ENCODE data around the gene HMGN1.
A peak's percentile ranks its signal among the peaks of the same experiment; 100 is the strongest.
"Not testable (repeated sequence)": the region's sequence is repeated elsewhere in the genome, so short reads cannot be mapped to it uniquely, and the experiment has no call there.

Gene HMGN1

GRCh38 chr21:39379986-39380891, 31.4 kb upstream of the HMGN1 start:
- TF ChIP-seq CTCF (conservative IDR thresholded peaks at IDR 0.05; ENCODE audit: low read length): no peak
- peak; percentile 96 for DNase-seq (ENCODE audit: low read depth)
- peak overlapping the region; percentile 91 for H3K4me3 ChIP-seq (ENCODE audit: low read length)

- DNase-seq (ENCODE audit: low read depth): no peak
- no peak for TF ChIP-seq CTCF (conservative IDR thresholded peaks at IDR 0.05; ENCODE audit: low read length)
- H3K4me3 ChIP-seq (ENCODE audit: low read length): no peak overlapping the region
These were observed 28.7 kb upstream of the HMGN1 start for GRCh38 chr21:39377444-39378050.

- no peak for TF ChIP-seq CTCF (conservative IDR thresholded peaks at IDR 0.05; ENCODE audit: low read length)
- no peak for DNase-seq (ENCODE audit: low read depth)
These were observed 26.6 kb upstream of the HMGN1 start for GRCh38 chr21:39375446-39375845.

GRCh38 chr21:39374046-39374445, 25.2 kb upstream of the HMGN1 start:
- no peak overlapping the region for H3K4me3 ChIP-seq (ENCODE audit: low read length)
- no peak for DNase-seq (ENCODE audit: low read depth)
- no peak for TF ChIP-seq CTCF (conservative IDR thresholded peaks at IDR 0.05; ENCODE audit: low read length)

More at GRCh38 chr21:39375446-39375845, 26.6 kb upstream of the HMGN1 start:
- H3K4me3 ChIP-seq (ENCODE audit: low read length): no peak overlapping the region

- H3K4me3 ChIP-seq (ENCODE audit: low read length): no peak overlapping the region
- DNase-seq (ENCODE audit: low read depth): peak; percentile 44
- peak; percentile 44 for TF ChIP-seq CTCF (conservative IDR thresholded peaks at IDR 0.05; ENCODE audit: low read length)
These were observed 24.7 kb upstream of the HMGN1 start for GRCh38 chr21:39373634-39374033.

GRCh38 chr21:39369896-39370288, 21.0 kb upstream of the HMGN1 start:
- H3K4me3 ChIP-seq (ENCODE audit: low read length); DNase-seq (ENCODE audit: low read depth): not testable (repeated sequence)

GRCh38 chr21:39367783-39368182, 18.9 kb upstream of the HMGN1 start:
- H3K4me3 ChIP-seq (ENCODE audit: low read length): no peak overlapping the region
- no peak for TF ChIP-seq CTCF (conservative IDR thresholded peaks at IDR 0.05; ENCODE audit: low read length)
- no peak for DNase-seq (ENCODE audit: low read depth)

Measured in AG10803 (cell line).